GM12872 (cell line): ENCODE data around the gene SLC25A25.

Source experiments
- CTCF ChIP-seq: IDR thresholded peaks from 3 replicates; pipeline ENCODE4 v1.5.1; 2011; ENCODE audit warnings: low read depth, mild to moderate bottlenecking, low read length, moderate library complexity; ENCODE audit not compliant: insufficient read depth

SLC25A25 gene

GRCh38 chr9:128099231-128099931, 31.3 kb downstream of the SLC25A25 start:
- TF ChIP-seq CTCF = no peak

- TF ChIP-seq CTCF = no peak
These were observed 32.0 kb downstream of the SLC25A25 start for GRCh38 chr9:128099932-128100491.

- TF ChIP-seq CTCF = no peak
These were observed 32.5 kb downstream of the SLC25A25 start for GRCh38 chr9:128100581-128100980.

GRCh38 chr9:128101231-128101661, 33.2 kb downstream of the SLC25A25 start:
- no peak for TF ChIP-seq CTCF

- no peak for TF ChIP-seq CTCF
These were observed 33.7 kb downstream of the SLC25A25 start for GRCh38 chr9:128101690-128102089.

GRCh38 chr9:128102196-128102595, 34.2 kb downstream of the SLC25A25 start:
- no peak for TF ChIP-seq CTCF

GRCh38 chr9:128102861-128103588, 35.0 kb downstream of the SLC25A25 start:
- no peak for TF ChIP-seq CTCF
